Fibroblast of lung (primary cell): Measurements from ENCODE around the gene SPATA6L. TPM values are rescaled to one million over a fixed set of nuclear protein-coding genes. Genes with fewer than 3 reads are reported as not detected.

Experiments used
- DNase-seq, 2 donors: peaks; one replicate each; pipeline versions ENCODE4 v3.0.0 to v3.0.0-alpha.2; 2010; ENCODE audit warnings: low read depth in 2 of 2
- H2AFZ ChIP-seq: 2 replicates; pipeline ENCODE4 v1.5.1; 2012; ENCODE audit warnings: low read length, control low read depth, inconsistent platforms
- H3K27ac ChIP-seq: 2 replicates; pipeline ENCODE4 v1.5.1; 2011; ENCODE audit warnings: low read length, control low read depth; ENCODE audit not compliant: insufficient read depth
- H3K27me3 ChIP-seq: 2 replicates; pipeline ENCODE4 v1.5.1; 2011; ENCODE audit warnings: mild to moderate bottlenecking, low read length; ENCODE audit not compliant: control insufficient read depth, insufficient read depth
- H3K36me3 ChIP-seq: 2 replicates; pipeline ENCODE4 v1.5.1; 2011; ENCODE audit warnings: low read length; ENCODE audit not compliant: control insufficient read depth, insufficient read depth
- H3K4me1 ChIP-seq: 2 replicates; pipeline ENCODE4 v1.5.1; 2011; ENCODE audit warnings: low read length; ENCODE audit not compliant: control insufficient read depth, insufficient read depth; ENCODE audit errors: extremely low read depth
- H3K4me2 ChIP-seq: 2 replicates; pipeline ENCODE4 v1.5.1; 2011; ENCODE audit warnings: low read length, control low read depth; ENCODE audit not compliant: insufficient read depth; ENCODE audit errors: extremely low read depth
- H3K4me3 ChIP-seq, 4 experiments: fragments of 200-600 bp in 1 of 4; sonication (generic) in 1 of 4; replicated peaks in 1 of 4; 2 replicates each; pipeline ENCODE4 v1.5.1; 2011 to 2016; ENCODE audit warnings: low read length in 4 of 4, low read depth in 3 of 4, mild to moderate bottlenecking in 3 of 4, control low read depth in 2 of 4, inconsistent platforms in 1 of 4, mixed read lengths in 1 of 4; ENCODE audit not compliant: insufficient read depth in 1 of 4; ENCODE audit errors: control extremely low read depth in 1 of 4
- H3K79me2 ChIP-seq: 2 replicates; pipeline ENCODE4 v1.5.1; 2012; ENCODE audit warnings: mild to moderate bottlenecking, low read length, inconsistent platforms; ENCODE audit not compliant: control insufficient read depth, insufficient read depth
- H3K9ac ChIP-seq: 2 replicates; pipeline ENCODE4 v1.5.1; 2011; ENCODE audit warnings: mild to moderate bottlenecking, low read length, control low read depth; ENCODE audit not compliant: insufficient read depth
- H3K9me3 ChIP-seq: 2 replicates; pipeline ENCODE4 v1.5.1; 2012; ENCODE audit warnings: low read depth, low read length; ENCODE audit not compliant: control insufficient read depth, insufficient read depth
- H4K20me1 ChIP-seq: 2 replicates; pipeline ENCODE4 v1.5.1; 2011; ENCODE audit warnings: low read length; ENCODE audit not compliant: control insufficient read depth, insufficient read depth; ENCODE audit errors: extremely low read depth
- CTCF ChIP-seq, 2 donors: IDR thresholded peaks in 1 of 2; conservative IDR thresholded peaks in 1 of 2; 1 replicate in 1 of 2; 2 replicates in 1 of 2; pipeline ENCODE4 v1.5.1; 2011 to 2012; ENCODE audit warnings: low read length in 2 of 2, control low read depth in 1 of 2, inconsistent platforms in 1 of 2, low read depth in 1 of 2, mild to moderate bottlenecking in 1 of 2
- EZH2 ChIP-seq: IDR thresholded peaks from 2 replicates; pipeline ENCODE4 v1.5.1; 2012; ENCODE audit warnings: low read length, control low read depth, mild to moderate bottlenecking; ENCODE audit errors: missing control alignments
- polyA plus RNA-seq, 2 donors: library from polyadenylated mRNA; depleted of rRNA in 1 of 2; stranded (reverse) in 1 of 2; unstranded in 1 of 2; fragments of >200 nt; gene quantifications; 2 replicates each; pipeline ENCODE4 v1.2.1, GENCODE V29; 2011 to 2012; ENCODE audit warnings: missing spikeins in 1 of 2
- total RNA-seq: library from RNA; depleted of rRNA; stranded (reverse); fragments of >200 nt; gene quantifications from 2 replicates; pipeline ENCODE4 v1.2.1, GENCODE V29; 2014

The SPATA6L gene
- total and polyA plus RNA-seq, 2 donors (not counting 1 experiment from before 2014, with no cell fraction given): 0.54 to 1.2 TPM

GRCh38 chr9:4677392-4677791, 11.1 kb upstream of the SPATA6L start:
- H3K9ac ChIP-seq: no peak overlapping the region
- no peaks in the 10 kb centered on the region for H3K36me3 ChIP-seq
- H3K4me1 ChIP-seq: peaks cover 4% of the 10 kb centered on the region
- DNase-seq: no peak
- H3K79me2 ChIP-seq: peaks cover 24% of the 10 kb centered on the region
- H3K4me2 ChIP-seq: no peak overlapping the region
- H2AFZ ChIP-seq: no peak overlapping the region
- no peaks in the 10 kb centered on the region for H3K9me3 ChIP-seq
- TF ChIP-seq EZH2: no peak
- no peak for TF ChIP-seq CTCF (conservative IDR thresholded peaks at IDR 0.05 in 1 of 2, IDR thresholded peaks at IDR 0.05 in 1 of 2; ENCODE audit: low read depth in 1 of 2, low read length in 2 of 2)
- H3K27me3 ChIP-seq: no peaks in the 10 kb centered on the region
- H3K27ac ChIP-seq: no peak overlapping the region
- H3K4me3 ChIP-seq: no peak overlapping the region
- no peaks in the 10 kb centered on the region for H4K20me1 ChIP-seq

GRCh38 chr9:4674783-4675182, 8.5 kb upstream of the SPATA6L start:
- Histone ChIP-seq H4K20me1 (no peaks in the 10 kb centered on the region), H3K36me3 (no peaks in the 10 kb centered on the region), H3K4me3 (no peak overlapping the region), H3K4me1 (no peaks in the 10 kb centered on the region), H3K27me3 (no peaks in the 10 kb centered on the region), H2AFZ (no peak overlapping the region), H3K4me2 (no peak overlapping the region), H3K79me2 (peaks cover 2% of the 10 kb centered on the region), H3K9ac (no peak overlapping the region), H3K27ac (no peak overlapping the region), H3K9me3 (no peaks in the 10 kb centered on the region)
- no peak for TF ChIP-seq CTCF (conservative IDR thresholded peaks at IDR 0.05 in 1 of 2, IDR thresholded peaks at IDR 0.05 in 1 of 2; ENCODE audit: low read depth in 1 of 2, low read length in 2 of 2)
- peak; percentile 87 to 95 for DNase-seq

- no peak overlapping the region for H3K4me3 ChIP-seq
These were observed 5.5 kb upstream of the SPATA6L start for GRCh38 chr9:4671737-4672136.

More at GRCh38 chr9:4671737-4672136, 5.5 kb upstream of the SPATA6L start:
- H3K27ac ChIP-seq: no peak overlapping the region
- no peak overlapping the region for H3K9ac ChIP-seq
- no peaks in the 10 kb centered on the region for H3K27me3 ChIP-seq
- TF ChIP-seq EZH2 (no peak), CTCF (conservative IDR thresholded peaks at IDR 0.05 in 1 of 2, IDR thresholded peaks at IDR 0.05 in 1 of 2; ENCODE audit: low read depth in 1 of 2, low read length in 2 of 2) (no peak)
- no peaks in the 10 kb centered on the region for H4K20me1 ChIP-seq
- no peaks in the 10 kb centered on the region for H3K9me3 ChIP-seq
- no peak overlapping the region for H3K4me2 ChIP-seq
- DNase-seq: no peak
- H2AFZ ChIP-seq: no peak overlapping the region
- H3K36me3 ChIP-seq: no peaks in the 10 kb centered on the region
- no peaks in the 10 kb centered on the region for H3K4me1 ChIP-seq
- no peaks in the 10 kb centered on the region for H3K79me2 ChIP-seq
